ENCODE data around the gene PYGM. TPM values are rescaled to one million over a fixed set of nuclear protein-coding genes. Genes with fewer than 3 reads are reported as not detected.

PYGM gene
- total RNA-seq, 1 experiment from 2014 or later = 1.6 TPM

GRCh38 chr11:64774144-64774543 is 14.4 kb upstream of the PYGM start:
- ChIA-PET POLR2A (ENCODE audit: unreplicated experiment) (no interaction called here), CTCF (no interaction called here)
- no peak for DNase-seq
- H3K27me3 ChIP-seq (ENCODE audit: insufficient read depth, low read depth) = no peaks in the 10 kb centered on the region
- H2AFZ ChIP-seq = no peak overlapping the region
- H3K9me3 ChIP-seq (ENCODE audit: insufficient read depth, low read depth) = no peaks in the 10 kb centered on the region
- H3F3A ChIP-seq (ENCODE audit: insufficient read depth, low read depth) = peaks cover 83% of the 10 kb centered on the region
- peaks cover 14% of the 10 kb centered on the region for H3K4me1 ChIP-seq (replicated peaks; ENCODE audit: insufficient read depth)
- no TSS peak for BruUV-seq (replicated peaks)
- H3K4me3 ChIP-seq = no peak overlapping the region
- H3K9me2 ChIP-seq (ENCODE audit: insufficient read depth) = no peaks in the 10 kb centered on the region
- TF ChIP-seq EZH2 (IDR thresholded peaks at IDR 0.05; ENCODE audit: low read depth) = no peak
- H4K20me1 ChIP-seq (ENCODE audit: insufficient read depth) = peaks cover 84% of the 10 kb centered on the region
- peaks cover 83% of the 10 kb centered on the region for H3K79me2 ChIP-seq (ENCODE audit: low read depth)
- H3K4me2 ChIP-seq = no peak overlapping the region
- intact Hi-C loops (cut with micrococcal nuclease; ENCODE audit: unreplicated experiment) = loop anchor here (10.0 kb wide), 1 partner anchor 241 kb away; the partner anchor contains the start of gene ARL2
- no peak overlapping the region for H3K27ac ChIP-seq
- H3K36me3 ChIP-seq (ENCODE audit: low read depth) = peaks cover 81% of the 10 kb centered on the region

DNA sequence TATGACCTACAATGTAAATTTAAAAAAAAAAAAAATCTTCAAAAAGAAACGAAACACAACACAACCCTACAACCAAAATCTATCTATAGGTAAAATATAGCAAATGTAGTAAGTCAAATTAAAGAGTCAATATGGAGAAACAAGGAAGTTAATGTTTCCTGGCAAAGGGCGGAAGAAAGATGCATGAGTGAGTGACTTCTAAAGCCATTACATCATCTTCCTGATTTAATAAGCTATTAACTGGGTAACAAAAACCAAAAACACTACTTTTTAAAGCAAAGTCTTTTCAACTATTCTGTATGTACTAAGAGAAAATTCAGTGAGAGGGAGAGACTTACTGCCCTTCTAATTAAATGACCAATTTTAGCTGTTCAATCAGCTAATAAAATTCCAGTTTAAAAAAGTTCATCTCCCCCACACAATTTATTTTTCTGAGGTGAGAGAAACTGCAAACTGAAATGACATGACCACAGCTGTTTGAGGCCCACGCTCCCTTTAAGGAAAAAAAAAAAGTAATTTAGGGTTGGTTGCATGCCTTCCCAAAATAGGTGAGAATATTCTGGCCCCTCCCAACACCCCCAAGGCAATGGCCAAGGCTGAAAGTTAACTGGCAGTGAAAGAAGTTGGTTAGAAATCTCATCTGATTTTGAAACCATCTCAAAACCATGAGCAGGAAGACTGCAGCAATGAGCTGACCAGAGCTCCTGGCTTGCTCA is 12.7 kb upstream of the PYGM start:
- H2AFZ ChIP-seq = no peak overlapping the region
- H4K20me1 ChIP-seq (ENCODE audit: insufficient read depth) = peaks cover 100% of the 10 kb centered on the region
- peaks cover 99% of the 10 kb centered on the region for H3F3A ChIP-seq (ENCODE audit: insufficient read depth, low read depth)
- no peak overlapping the region for H3K4me3 ChIP-seq
- DNase-seq = no peak
- POLR2A ChIA-PET (ENCODE audit: unreplicated experiment) = no interaction called here
- peaks cover 14% of the 10 kb centered on the region for H3K4me1 ChIP-seq (replicated peaks; ENCODE audit: insufficient read depth)
- TF ChIP-seq EZH2 (IDR thresholded peaks at IDR 0.05; ENCODE audit: low read depth) = no peak
- TF ChIP-seq, protein P1, sequence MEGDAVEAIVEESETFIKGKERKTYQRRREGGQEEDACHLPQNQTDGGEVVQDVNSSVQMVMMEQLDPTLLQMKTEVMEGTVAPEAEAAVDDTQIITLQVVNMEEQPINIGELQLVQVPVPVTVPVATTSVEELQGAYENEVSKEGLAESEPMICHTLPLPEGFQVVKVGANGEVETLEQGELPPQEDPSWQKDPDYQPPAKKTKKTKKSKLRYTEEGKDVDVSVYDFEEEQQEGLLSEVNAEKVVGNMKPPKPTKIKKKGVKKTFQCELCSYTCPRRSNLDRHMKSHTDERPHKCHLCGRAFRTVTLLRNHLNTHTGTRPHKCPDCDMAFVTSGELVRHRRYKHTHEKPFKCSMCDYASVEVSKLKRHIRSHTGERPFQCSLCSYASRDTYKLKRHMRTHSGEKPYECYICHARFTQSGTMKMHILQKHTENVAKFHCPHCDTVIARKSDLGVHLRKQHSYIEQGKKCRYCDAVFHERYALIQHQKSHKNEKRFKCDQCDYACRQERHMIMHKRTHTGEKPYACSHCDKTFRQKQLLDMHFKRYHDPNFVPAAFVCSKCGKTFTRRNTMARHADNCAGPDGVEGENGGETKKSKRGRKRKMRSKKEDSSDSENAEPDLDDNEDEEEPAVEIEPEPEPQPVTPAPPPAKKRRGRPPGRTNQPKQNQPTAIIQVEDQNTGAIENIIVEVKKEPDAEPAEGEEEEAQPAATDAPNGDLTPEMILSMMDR (conservative IDR thresholded peaks at IDR 0.05) = no peak
- H3K79me2 ChIP-seq (ENCODE audit: low read depth) = peaks cover 88% of the 10 kb centered on the region
- H3K9me3 ChIP-seq (ENCODE audit: insufficient read depth, low read depth) = no peaks in the 10 kb centered on the region
- peaks cover 94% of the 10 kb centered on the region for H3K36me3 ChIP-seq (ENCODE audit: low read depth)
- no peaks in the 10 kb centered on the region for H3K27me3 ChIP-seq (ENCODE audit: insufficient read depth, low read depth)
- no peak overlapping the region for H3K27ac ChIP-seq
- CTCF ChIA-PET = interaction anchor here (0.7 kb wide), 1 partner anchor 114 kb away, joined by 6 read pairs; no protein-coding TSS in a partner anchor
- no peak overlapping the region for H3K4me2 ChIP-seq
- H3K9me2 ChIP-seq (ENCODE audit: insufficient read depth) = no peaks in the 10 kb centered on the region
- intact Hi-C loops (cut with micrococcal nuclease; ENCODE audit: unreplicated experiment) = loop anchor here (10.0 kb wide), 1 partner anchor 242 kb away; the partner anchor contains the start of gene ARL2
- no TSS peak for BruUV-seq (replicated peaks)

GRCh38 chr11:64771861-64772260 is 12.1 kb upstream of the PYGM start:
- peaks cover 92% of the 10 kb centered on the region for H3K36me3 ChIP-seq (ENCODE audit: low read depth)

More at GRCh38 chr11:64771861-64772260, 12.1 kb upstream of the PYGM start:
- Histone ChIP-seq H4K20me1 (ENCODE audit: insufficient read depth) (peaks cover 100% of the 10 kb centered on the region), H3K27ac (no peak overlapping the region), H2AFZ (no peak overlapping the region), H3K9me2 (ENCODE audit: insufficient read depth) (no peaks in the 10 kb centered on the region), H3K9me3 (ENCODE audit: insufficient read depth, low read depth) (no peaks in the 10 kb centered on the region), H3K27me3 (ENCODE audit: insufficient read depth, low read depth) (no peaks in the 10 kb centered on the region), H3F3A (ENCODE audit: insufficient read depth, low read depth) (peaks cover 99% of the 10 kb centered on the region), H3K4me3 (no peak overlapping the region), H3K4me2 (no peak overlapping the region), H3K4me1 (replicated peaks; ENCODE audit: insufficient read depth) (peaks cover 13% of the 10 kb centered on the region), H3K79me2 (ENCODE audit: low read depth) (peaks cover 87% of the 10 kb centered on the region)
- no peak for TF ChIP-seq EZH2 (IDR thresholded peaks at IDR 0.05; ENCODE audit: low read depth)
- TF ChIP-seq, protein P1 (conservative IDR thresholded peaks at IDR 0.05) = no peak
- POLR2A ChIA-PET (ENCODE audit: unreplicated experiment) = no interaction called here
- no TSS peak for BruUV-seq (replicated peaks)
- CTCF ChIA-PET = interaction anchor here (0.6 kb wide), 1 partner anchor 1904 kb away, joined by 5 read pairs; no protein-coding TSS in a partner anchor
- intact Hi-C loops (cut with micrococcal nuclease; ENCODE audit: unreplicated experiment) = loop anchor here (10.0 kb wide), 1 partner anchor 243 kb away; the partner anchor contains the start of gene ARL2
- DNase-seq = no peak
